Measurements from ENCODE around the gene MRPL41.

DNA sequence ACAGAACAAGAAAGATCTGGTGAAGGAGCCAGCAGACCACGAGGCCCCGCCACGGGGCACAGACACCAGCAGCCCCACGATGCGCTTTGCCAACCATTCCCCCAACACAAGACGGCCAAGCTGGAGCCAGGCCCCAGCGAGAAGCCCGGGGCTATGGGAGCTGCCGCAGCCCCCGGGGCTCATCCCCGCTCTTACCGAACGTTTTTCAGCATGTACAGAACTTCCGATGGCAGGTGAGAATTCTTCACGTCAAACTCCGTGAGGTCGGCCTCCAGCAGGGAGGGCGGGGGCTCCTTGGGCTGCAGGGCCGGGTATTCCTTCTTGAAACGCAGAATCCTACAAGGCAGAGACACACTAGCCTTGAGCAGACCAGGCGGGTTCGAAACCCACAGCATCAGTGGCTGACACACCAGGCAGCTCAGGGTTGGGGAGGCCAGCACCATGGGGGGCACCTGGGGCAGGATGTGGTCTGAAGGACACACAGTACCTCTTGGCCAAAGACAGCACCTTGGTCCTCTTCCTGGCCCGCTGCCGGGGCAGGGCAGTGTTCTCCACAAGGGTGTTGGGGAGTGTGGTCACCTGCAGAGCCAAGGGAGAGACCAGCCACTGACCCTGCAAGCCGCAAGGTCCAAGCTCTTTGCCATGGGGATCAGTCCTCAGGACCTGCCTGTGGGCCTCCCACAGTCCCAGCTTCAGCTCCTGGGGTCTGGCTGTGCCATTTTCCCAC is 8.3 kb upstream of the MRPL41 start:
- TF ChIP-seq, protein P1, sequence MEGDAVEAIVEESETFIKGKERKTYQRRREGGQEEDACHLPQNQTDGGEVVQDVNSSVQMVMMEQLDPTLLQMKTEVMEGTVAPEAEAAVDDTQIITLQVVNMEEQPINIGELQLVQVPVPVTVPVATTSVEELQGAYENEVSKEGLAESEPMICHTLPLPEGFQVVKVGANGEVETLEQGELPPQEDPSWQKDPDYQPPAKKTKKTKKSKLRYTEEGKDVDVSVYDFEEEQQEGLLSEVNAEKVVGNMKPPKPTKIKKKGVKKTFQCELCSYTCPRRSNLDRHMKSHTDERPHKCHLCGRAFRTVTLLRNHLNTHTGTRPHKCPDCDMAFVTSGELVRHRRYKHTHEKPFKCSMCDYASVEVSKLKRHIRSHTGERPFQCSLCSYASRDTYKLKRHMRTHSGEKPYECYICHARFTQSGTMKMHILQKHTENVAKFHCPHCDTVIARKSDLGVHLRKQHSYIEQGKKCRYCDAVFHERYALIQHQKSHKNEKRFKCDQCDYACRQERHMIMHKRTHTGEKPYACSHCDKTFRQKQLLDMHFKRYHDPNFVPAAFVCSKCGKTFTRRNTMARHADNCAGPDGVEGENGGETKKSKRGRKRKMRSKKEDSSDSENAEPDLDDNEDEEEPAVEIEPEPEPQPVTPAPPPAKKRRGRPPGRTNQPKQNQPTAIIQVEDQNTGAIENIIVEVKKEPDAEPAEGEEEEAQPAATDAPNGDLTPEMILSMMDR (conservative IDR thresholded peaks at IDR 0.05; ENCODE audit: low read depth, low read length): no peak
- TF ChIP-seq EZH2 (IDR thresholded peaks at IDR 0.05; ENCODE audit: borderline replicate concordance, low read depth, low read length, poor library complexity, severe bottlenecking): no peak

All from A673 (cell line).